Measurements from ENCODE around the gene SRM.
"Not testable (repeated sequence)": the region's sequence is repeated elsewhere in the genome, so short reads cannot be mapped to it uniquely, and the experiment has no call there.

The SRM gene

GRCh38 chr1:11044849-11045427, 14.9 kb downstream of the SRM start:
- DNase-seq (ENCODE audit: low read depth): no peak

DNA sequence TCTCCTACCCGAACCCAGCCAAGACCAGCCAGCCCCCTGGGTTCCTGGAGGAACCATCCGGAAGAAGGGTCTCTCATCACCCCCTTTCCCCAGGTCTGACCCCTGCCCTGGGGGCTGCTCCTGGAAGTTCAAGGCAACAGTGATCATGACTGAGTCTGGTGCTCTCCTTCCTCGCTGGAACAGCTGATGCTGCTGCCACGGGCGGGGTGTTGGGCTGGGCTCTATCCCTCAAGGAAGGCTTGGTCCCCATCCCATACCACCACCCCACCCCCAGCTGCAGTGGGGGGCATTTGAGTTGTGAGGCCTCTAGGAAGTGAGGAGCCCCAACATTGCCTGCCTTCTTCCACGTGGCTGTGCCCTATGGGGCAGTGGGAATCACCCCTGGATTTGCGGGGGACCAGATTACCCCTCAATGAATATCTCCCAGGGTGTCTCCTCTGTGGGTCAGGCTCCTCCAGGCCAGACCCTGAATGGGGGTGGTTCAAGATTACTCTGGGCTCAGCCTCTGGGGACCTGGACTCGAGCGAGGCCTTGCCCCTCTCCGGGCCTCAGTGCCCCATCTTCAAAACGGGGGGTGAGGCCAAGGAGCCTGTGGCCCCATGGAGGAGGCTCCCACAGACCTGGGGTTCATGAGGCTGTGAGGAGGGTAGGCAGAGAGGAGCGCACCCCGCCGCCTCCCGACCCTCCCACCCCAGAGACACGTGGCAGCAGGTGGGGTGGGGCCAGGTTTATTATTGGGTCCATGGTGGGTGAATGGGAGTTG, 15.6 kb downstream of the SRM start:
- no peak for DNase-seq (ENCODE audit: low read depth)

DNA sequence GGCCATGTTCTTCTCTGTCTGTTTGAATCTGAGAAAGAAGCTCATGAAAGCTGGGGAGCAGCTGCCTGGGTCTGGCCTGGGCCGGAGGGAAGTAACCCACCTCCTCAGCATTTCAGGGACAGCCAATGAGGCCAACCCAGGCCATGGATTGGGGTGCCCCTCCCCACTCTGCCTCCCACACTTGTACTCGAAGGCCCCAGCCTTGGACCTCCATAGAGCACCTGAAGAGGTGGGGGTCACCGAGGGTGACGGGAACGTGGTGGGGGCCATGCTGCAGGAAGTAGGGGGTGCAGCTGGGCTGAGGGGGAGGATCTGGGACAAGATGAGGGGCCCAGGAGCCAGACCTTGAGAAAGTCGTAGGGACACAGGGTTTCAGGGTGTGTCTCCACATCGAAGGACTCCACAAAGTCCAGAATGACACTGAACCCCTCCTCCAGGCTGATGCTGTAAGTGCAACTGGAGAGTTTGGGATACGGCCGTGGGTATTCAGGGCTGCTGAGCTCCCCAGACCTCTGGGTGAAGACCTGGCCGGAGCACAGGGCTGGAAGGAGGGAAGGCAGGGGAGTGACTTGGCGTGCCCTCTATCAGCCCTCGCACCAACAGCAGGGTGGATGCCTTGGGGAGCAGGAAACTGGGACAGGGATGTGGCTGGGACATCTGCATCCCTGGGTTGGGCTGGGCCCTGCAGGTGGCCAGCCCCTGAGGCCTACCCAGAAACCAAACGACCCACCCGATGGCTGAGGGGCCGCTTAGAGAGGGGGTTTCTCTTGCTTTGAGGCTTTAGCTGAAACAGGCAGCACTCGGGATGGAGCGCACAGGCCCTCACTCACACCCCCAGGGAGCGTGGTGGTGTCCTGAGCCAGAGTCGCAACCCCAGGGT, 16.6 kb downstream of the SRM start:
- DNase-seq (ENCODE audit: low read depth): no peak

GRCh38 chr1:11042065-11042464, 17.8 kb downstream of the SRM start:
- no peak for DNase-seq (ENCODE audit: low read depth)

DNA sequence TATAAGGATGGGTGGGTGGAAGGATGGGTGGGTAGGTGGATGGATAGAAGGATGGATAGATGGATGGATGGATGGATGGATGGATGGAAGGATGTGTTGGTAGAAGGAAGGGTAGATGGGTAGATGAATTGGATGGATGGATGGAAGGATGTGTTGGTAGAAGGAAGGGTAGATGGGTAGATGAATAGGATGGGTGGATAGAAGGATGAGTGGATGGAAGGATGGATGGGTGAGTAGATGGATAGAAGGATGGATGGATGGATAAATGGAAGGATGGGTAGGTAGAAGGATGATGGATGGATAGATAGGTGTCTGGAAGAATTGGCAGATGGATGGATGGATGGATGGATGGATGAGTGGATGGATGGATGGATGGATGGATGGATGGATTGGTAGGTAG, 18.8 kb downstream of the SRM start:
- no peak for DNase-seq (ENCODE audit: low read depth)

GRCh38 chr1:11040105-11040429, 19.8 kb downstream of the SRM start:
- DNase-seq (ENCODE audit: low read depth): not testable (repeated sequence)

- no peak for DNase-seq (ENCODE audit: low read depth)
These were observed 20.3 kb downstream of the SRM start for GRCh38 chr1:11039351-11040104.

GRCh38 chr1:11037740-11038182, 22.1 kb downstream of the SRM start:
- DNase-seq (ENCODE audit: low read depth): peak; percentile 82

- not testable (repeated sequence) for DNase-seq (ENCODE audit: low read depth)
These were observed 22.6 kb downstream of the SRM start for GRCh38 chr1:11037019-11037739.

DNA sequence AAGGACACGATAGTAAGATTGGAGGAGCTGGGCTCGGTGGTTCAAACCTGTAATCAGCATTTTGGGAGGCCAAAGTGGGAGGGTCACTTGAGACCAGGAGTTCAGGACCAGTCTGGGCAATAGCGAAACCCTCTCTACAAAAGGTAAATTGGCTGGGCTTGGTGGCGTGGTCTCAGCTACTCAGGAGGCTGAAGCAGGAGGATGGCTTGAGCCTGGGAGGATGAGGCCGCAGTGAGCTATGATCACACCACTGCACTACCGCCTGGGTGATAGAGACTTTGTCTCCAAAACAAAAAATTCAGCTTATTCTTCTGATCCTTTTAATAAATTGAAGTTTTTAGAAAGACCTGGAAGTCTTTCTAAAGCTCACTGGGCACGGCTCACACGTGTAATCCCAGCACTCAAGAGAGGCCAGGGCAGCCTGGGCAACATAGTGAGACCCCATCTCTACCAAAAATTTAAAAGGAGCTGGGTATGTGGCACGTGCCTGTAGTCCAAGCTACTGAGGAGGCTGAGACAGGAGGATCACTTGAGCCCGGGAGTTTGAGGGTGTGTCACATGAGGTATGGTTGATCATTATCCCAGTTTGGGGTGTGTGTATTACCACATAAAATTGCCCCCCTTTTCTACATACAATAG, 28.1 kb downstream of the SRM start:
- no peak for DNase-seq (ENCODE audit: low read depth)

DNA sequence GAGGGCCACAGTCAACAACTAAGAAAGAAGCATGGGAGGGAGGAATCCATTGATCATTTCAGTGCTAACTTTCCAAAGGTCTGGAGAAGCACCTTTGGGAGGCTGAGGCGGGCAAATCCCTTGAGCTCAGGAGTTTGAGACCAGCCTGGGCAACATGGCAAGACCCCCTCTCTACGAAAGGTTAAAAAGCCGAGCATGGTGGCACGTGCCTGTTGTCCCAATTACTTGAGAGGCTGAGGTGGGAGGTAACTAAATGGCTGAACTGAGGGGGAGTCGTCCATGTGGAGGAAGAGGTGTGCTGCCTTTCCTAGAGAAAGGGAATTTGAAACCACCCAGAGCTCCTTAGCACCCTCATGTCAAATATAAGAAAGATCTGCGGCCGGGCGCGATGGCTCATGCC, 29.0 kb downstream of the SRM start:
- DNase-seq (ENCODE audit: low read depth): no peak

GRCh38 chr1:11028018-11028417, 31.8 kb downstream of the SRM start:
- no peak for DNase-seq (ENCODE audit: low read depth)

- DNase-seq (ENCODE audit: low read depth): no peak
These were observed 32.5 kb downstream of the SRM start for GRCh38 chr1:11027316-11027715.

GRCh38 chr1:11026903-11027302, 32.9 kb downstream of the SRM start:
- no peak for DNase-seq (ENCODE audit: low read depth)

DNA sequence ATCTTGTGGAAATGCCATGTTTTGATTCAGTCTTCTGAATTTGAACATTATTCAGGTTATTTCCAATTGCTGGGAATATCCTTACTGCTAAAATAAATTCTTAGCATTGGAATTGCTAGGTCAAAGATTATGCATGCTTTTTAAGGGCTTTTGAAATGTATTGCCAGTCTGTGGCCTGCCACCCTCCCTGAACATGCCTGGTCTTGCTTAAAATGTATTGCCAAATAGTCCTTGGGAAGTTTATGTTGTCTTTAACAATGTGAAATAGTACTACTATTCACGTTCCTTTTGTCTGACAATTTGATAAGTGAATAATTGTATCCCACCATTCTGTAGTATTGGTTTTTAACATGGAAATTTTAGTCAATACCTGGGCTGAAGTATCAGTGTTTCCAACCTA, 33.8 kb downstream of the SRM start:
- DNase-seq (ENCODE audit: low read depth): no peak

GRCh38 chr1:11025618-11026017, 34.2 kb downstream of the SRM start:
- no peak for DNase-seq (ENCODE audit: low read depth)

- DNase-seq (ENCODE audit: low read depth): no peak
These were observed 35.0 kb downstream of the SRM start for GRCh38 chr1:11024874-11025203.

DNA sequence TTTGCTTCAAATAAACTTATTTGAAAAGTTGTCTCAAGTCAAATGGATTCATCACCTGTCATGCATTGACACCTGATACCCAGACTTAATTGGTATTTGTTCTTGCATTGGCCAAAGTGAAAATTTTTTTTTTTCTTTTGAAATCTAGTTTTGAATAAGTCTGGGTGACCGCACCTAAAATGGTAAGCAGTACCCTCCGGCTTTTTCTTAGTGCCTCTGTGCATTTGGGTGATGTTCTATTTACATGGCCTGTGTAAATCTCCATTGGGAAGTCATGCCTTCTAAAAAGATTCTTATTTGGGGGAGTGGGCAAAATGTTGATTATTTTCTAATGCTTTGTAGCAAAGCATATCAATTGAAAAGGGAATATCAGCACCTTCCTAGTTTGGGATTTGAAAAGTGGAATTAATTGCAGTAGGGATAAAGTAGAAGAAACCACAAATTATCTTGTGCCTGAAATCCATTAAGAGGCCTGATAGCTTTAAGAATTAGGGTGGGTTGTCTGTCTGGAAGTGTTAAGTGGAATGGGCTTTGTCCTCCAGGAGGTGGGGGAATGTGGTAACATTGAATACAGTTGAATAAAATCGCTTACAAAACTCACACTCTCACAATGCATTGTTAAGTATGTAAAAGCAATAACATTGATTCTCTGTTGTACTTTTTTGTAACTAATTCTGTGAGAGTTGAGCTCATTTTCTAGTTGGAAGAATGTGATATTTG, 35.5 kb downstream of the SRM start:
- DNase-seq (ENCODE audit: low read depth): no peak

DNA sequence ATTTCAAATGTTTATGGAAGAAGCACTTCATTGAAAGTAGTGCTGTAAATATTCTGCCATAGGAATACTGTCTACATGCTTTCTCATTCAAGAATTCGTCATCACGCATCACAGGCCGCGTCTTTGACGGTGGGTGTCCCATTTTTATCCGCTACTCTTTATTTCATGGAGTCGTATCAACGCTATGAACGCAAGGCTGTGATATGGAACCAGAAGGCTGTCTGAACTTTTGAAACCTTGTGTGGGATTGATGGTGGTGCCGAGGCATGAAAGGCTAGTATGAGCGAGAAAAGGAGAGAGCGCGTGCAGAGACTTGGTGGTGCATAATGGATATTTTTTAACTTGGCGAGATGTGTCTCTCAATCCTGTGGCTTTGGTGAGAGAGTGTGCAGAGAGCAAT, 36.6 kb downstream of the SRM start:
- DNase-seq (ENCODE audit: low read depth): no peak

GRCh38 chr1:11019971-11020370, 39.8 kb downstream of the SRM start:
- DNase-seq (ENCODE audit: low read depth): no peak

DNA sequence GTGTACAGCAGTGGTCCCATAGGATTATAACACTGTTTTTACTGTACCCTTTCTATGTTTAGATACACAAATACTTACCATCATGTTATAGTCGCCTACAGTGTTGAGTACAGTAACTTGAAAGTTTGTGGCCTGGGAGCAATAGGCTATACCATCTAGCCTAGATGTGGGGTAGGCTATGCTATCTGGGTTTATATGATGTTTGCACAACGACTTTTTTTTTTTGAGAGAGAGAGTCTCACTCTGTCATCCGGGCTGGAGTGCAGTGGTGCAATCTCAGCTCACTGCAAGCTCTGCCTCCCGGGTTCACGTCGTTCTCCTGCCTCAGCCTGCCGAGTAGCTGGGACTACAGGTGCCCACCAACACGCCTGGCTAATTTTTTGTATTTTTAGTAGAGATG, 40.5 kb downstream of the SRM start:
- DNase-seq (ENCODE audit: low read depth): not testable (repeated sequence)
